Measurements from ENCODE around the gene DPEP3.

DPEP3 gene

GRCh38 chr16:67928561-67929364 is 51.5 kb downstream of the DPEP3 start:
- DNase-seq, result peak; percentile 80

DNA sequence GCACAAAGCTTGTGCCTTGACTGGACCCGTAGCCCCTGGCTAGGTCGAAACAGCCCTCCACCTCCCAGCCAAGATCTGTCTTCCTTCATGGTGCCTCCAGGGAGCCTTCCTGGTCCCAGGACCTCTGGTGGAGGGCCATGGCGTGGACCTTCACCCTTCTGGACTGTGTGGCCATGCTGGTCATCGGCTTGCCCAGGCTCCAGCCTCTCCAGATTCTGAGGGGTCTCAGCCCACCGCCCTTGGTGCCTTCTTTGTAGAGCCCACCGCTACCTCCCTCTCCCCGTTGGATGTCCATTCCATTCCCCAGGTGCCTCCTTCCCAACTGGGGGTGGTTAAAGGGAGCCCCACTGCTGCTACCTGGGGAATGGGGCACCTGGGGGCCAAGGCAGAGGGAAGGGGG is 52.2 kb downstream of the DPEP3 start:
- no peak for DNase-seq

DNA sequence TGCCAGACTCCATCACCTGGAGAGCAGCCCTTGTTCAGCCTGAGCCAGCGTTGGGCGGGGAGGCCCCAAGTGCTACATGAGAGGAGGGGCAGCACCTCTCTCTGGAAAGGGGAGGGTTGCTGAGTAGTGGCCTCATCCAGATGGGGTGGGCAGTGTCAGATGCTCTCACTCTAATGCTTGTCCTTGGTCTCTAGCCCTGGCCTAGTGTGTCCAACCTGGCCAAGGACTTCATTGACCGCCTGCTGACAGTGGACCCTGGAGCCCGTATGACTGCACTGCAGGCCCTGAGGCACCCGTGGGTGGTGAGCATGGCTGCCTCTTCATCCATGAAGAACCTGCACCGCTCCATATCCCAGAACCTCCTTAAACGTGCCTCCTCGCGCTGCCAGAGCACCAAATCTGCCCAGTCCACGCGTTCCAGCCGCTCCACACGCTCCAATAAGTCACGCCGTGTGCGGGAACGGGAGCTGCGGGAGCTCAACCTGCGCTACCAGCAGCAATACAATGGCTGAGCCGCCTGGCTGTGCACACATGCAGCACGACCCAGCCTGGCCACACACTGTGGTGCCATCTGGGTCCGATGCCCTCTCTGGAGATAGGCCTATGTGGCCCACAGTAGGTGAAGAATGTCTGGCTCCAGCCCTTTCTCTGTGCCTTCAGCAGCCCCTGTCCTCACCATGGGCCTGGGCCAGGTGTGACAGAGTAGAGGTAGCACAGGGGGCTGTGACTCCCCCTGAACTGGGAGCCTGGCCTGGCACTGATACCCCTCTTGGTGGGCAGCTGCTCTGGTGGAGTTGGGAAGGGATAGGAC is 53.0 kb downstream of the DPEP3 start:
- DNase-seq, result no peak

DNA sequence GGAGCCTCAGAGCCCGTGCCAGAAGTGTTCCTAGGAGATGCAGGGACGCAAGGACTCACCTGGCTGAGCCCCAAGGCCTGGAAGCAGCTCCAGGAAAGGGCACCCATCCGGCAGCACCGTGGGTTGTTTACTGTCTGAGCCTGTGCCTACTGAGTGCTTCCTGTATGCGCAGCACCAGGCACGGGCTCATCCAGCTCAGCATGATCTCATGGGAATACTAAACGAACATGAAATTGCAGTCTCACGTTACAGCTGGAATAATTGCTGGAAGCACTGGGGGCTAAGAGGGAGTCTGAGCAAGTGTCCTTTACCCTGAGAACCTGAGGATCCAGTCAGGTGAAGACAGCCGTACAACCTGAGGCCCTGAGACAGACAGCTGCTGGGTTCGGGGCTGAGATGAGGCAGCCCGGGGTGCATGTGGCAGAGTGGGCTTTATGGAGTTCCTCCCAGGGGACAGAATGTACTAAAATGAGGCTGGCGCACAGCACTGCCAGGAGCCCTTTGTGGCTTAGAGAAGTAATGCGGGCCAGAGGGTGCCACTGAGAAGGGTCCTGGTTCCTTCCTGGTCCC is 54.0 kb downstream of the DPEP3 start:
- DNase-seq, result no peak
